ENCODE data around the gene DCTN1. TPM values are rescaled to one million over a fixed set of nuclear protein-coding genes. Genes with fewer than 3 reads are reported as not detected.

The DCTN1 gene
- total and polyA plus RNA-seq, 2 donors (not counting 1 experiment from before 2014, with no cell fraction given) = 46.7 to 143 TPM

- ATAC-seq (ENCODE audit: low read depth) (no peak), DNase-seq (no peak)
- no peak overlapping the region for H2AFZ ChIP-seq (ENCODE audit: insufficient read depth, low read depth, low read length, poor library complexity, severe bottlenecking)
- H3K4me3 ChIP-seq (ENCODE audit: control extremely low read depth in 1 of 5, extremely low read depth in 1 of 5, insufficient read depth in 1 of 5, low read depth in 2 of 5, low read length in 4 of 5) = no peak overlapping the region
- no peaks in the 10 kb centered on the region for H3K9me3 ChIP-seq (ENCODE audit: control extremely low read depth in 1 of 3, control insufficient read depth in 2 of 3, insufficient read depth in 1 of 3, low read length in 2 of 3)
- no peak overlapping the region for H3K27ac ChIP-seq (ENCODE audit: low read length in 2 of 2)
- H3K27me3 ChIP-seq (replicated peaks in 1 of 4; ENCODE audit: control extremely low read depth in 1 of 4, control insufficient read depth in 3 of 4, insufficient read depth in 4 of 4, low read length in 3 of 4) = no peaks in the 10 kb centered on the region
- Mint-ChIP-seq H3K27ac (no peak overlapping the region), H3K9me3 (ENCODE audit: insufficient read depth) (no peaks in the 10 kb centered on the region), H3K4me1 (peaks cover 2% of the 10 kb centered on the region), H3K4me3 (no peak overlapping the region), H3K27me3 (no peaks in the 10 kb centered on the region)
- ChIA-PET CTCF (interaction anchor here (1.3 kb wide), 1 partner anchor 159 kb away, joined by 3 read pairs; no protein-coding TSS in a partner anchor), POLR2A (no interaction called here)
- H3K4me1 ChIP-seq (ENCODE audit: control insufficient read depth in 2 of 2, insufficient read depth in 2 of 2, low read length in 2 of 2) = no peaks in the 10 kb centered on the region
- H3K4me2 ChIP-seq (replicated peaks; ENCODE audit: low read depth, low read length, poor library complexity, severe bottlenecking) = no peak overlapping the region
- peaks cover 3 to 64% of the 10 kb centered on the region in 2 experiments for H3K36me3 ChIP-seq (replicated peaks in 1 of 2; ENCODE audit: control extremely low read depth in 1 of 2, control insufficient read depth in 1 of 2, extremely low read depth in 1 of 2, insufficient read depth in 2 of 2, low read length in 1 of 2)
- 98% methylated on average over 7 of the region's 8 CpGs for WGBS (ENCODE audit: insufficient coverage)
- intact Hi-C loops (cut with micrococcal nuclease) = no loop called here
- TF ChIP-seq EZH2 (IDR thresholded peaks at IDR 0.05; ENCODE audit: borderline replicate concordance, insufficient read depth, low read depth, low read length, poor library complexity, severe bottlenecking) = no peak
- TF ChIP-seq CTCF (IDR thresholded peaks at IDR 0.05) = no peak
- peaks cover under 1% of the 10 kb centered on the region for H3K79me2 ChIP-seq (ENCODE audit: control insufficient read depth, insufficient read depth, low read length)
- H4K20me1 ChIP-seq (ENCODE audit: control insufficient read depth, insufficient read depth, low read length, poor library complexity, severe bottlenecking) = peaks cover 35% of the 10 kb centered on the region
- no peak overlapping the region for H3K9ac ChIP-seq (ENCODE audit: low read length)
These were observed 6.1 kb downstream of the DCTN1 start for GRCh38 chr2:74373985-74374384.

- Mint-ChIP-seq H3K9me3 (ENCODE audit: insufficient read depth) (no peaks in the 10 kb centered on the region), H3K27ac (no peak overlapping the region), H3K4me3 (no peak overlapping the region), H3K27me3 (no peaks in the 10 kb centered on the region), H3K4me1 (no peaks in the 10 kb centered on the region)
- Histone ChIP-seq H3K9ac (ENCODE audit: low read length) (no peak overlapping the region), H3K4me1 (ENCODE audit: control insufficient read depth in 2 of 2, insufficient read depth in 2 of 2, low read length in 2 of 2) (no peaks in the 10 kb centered on the region), H3K4me3 (ENCODE audit: control extremely low read depth in 1 of 5, extremely low read depth in 1 of 5, insufficient read depth in 1 of 5, low read depth in 2 of 5, low read length in 4 of 5) (no peak overlapping the region), H3K9me3 (ENCODE audit: control extremely low read depth in 1 of 3, control insufficient read depth in 2 of 3, insufficient read depth in 1 of 3, low read length in 2 of 3) (no peaks in the 10 kb centered on the region), H3K36me3 (replicated peaks in 1 of 2; ENCODE audit: control extremely low read depth in 1 of 2, control insufficient read depth in 1 of 2, extremely low read depth in 1 of 2, insufficient read depth in 2 of 2, low read length in 1 of 2) (peaks cover 3 to 72% of the 10 kb centered on the region in 2 experiments), H2AFZ (ENCODE audit: insufficient read depth, low read depth, low read length, poor library complexity, severe bottlenecking) (no peak overlapping the region), H3K27ac (ENCODE audit: low read length in 2 of 2) (no peak overlapping the region), H3K27me3 (replicated peaks in 1 of 4; ENCODE audit: control extremely low read depth in 1 of 4, control insufficient read depth in 3 of 4, insufficient read depth in 4 of 4, low read length in 3 of 4) (no peaks in the 10 kb centered on the region), H4K20me1 (ENCODE audit: control insufficient read depth, insufficient read depth, low read length, poor library complexity, severe bottlenecking) (peaks cover 29% of the 10 kb centered on the region), H3K79me2 (ENCODE audit: control insufficient read depth, insufficient read depth, low read length) (no peaks in the 10 kb centered on the region), H3K4me2 (replicated peaks; ENCODE audit: low read depth, low read length, poor library complexity, severe bottlenecking) (no peak overlapping the region)
- DNase-seq (no peak), ATAC-seq (ENCODE audit: low read depth) (no peak)
- intact Hi-C loops (cut with micrococcal nuclease) = no loop called here
- ChIA-PET CTCF (no interaction called here), POLR2A (no interaction called here)
- TF ChIP-seq CTCF (IDR thresholded peaks at IDR 0.05) = no peak
- TF ChIP-seq EZH2 (IDR thresholded peaks at IDR 0.05; ENCODE audit: borderline replicate concordance, insufficient read depth, low read depth, low read length, poor library complexity, severe bottlenecking) = no peak
- 89% methylated on average over 4 of the region's 5 CpGs for WGBS (ENCODE audit: insufficient coverage)
These were observed 6.9 kb downstream of the DCTN1 start for GRCh38 chr2:74373221-74373676.

Data from B cell (primary cell).